Upper lobe of left lung (tissue), 6 donors: Measurements from ENCODE around the gene ARL4A. TPM values are rescaled to one million over a fixed set of nuclear protein-coding genes. Genes with fewer than 3 reads are reported as not detected.

Experiments used
- ATAC-seq, 2 donors: fragments of 200-7000 bp; cut with Tn5 transposase; one replicate each; pipeline ENCODE4 v1.9.1; 2022; ENCODE audit warnings: mild to moderate bottlenecking in 2 of 2, moderate library complexity in 2 of 2; ENCODE audit not compliant: low FRiP score in 2 of 2
- DNase-seq, 2 donors: peaks; one replicate each; pipeline ENCODE4 v3.0.0-alpha.2; 2019 to 2020
- H3K27ac ChIP-seq, 4 donors: fragments of 200-600 bp; sonication (generic); one replicate each; pipeline ENCODE4 v1.5.1; 2016 to 2019
- H3K27me3 ChIP-seq, 4 donors: fragments of 200-600 bp; sonication (generic); one replicate each; pipeline ENCODE4 v1.5.1; 2017 to 2019
- H3K36me3 ChIP-seq, 4 donors: fragments of 200-600 bp; sonication (generic); one replicate each; pipeline ENCODE4 v1.5.1; 2016 to 2019
- H3K4me1 ChIP-seq, 4 donors: fragments of 200-600 bp; sonication (generic); one replicate each; pipeline ENCODE4 v1.5.1; 2018 to 2019
- H3K4me3 ChIP-seq, 4 donors: fragments of 200-600 bp; sonication (generic); one replicate each; pipeline ENCODE4 v1.5.1; 2017 to 2019; ENCODE audit warnings: mild to moderate bottlenecking in 2 of 4, moderate library complexity in 1 of 4
- H3K9me3 ChIP-seq, 4 donors: fragments of 200-600 bp; sonication (generic); one replicate each; pipeline ENCODE4 v1.5.1; 2018 to 2019
- EP300 ChIP-seq, 4 donors: sonication (generic); formaldehyde crosslinking; IDR thresholded peaks; one replicate each; pipeline ENCODE4 v1.5.1; 2017; ENCODE audit warnings: antibody characterized with exemption in 4 of 4, control low read depth in 2 of 4
- POLR2A ChIP-seq, 4 donors: fragments of 450-650 bp; IDR thresholded peaks; one replicate each; pipeline ENCODE4 v1.5.1; 2016 to 2017; ENCODE audit warnings: antibody characterized with exemption in 4 of 4, mild to moderate bottlenecking in 2 of 4
- POLR2AphosphoS5 ChIP-seq, 2 donors: sonication (generic); formaldehyde crosslinking; IDR thresholded peaks; one replicate each; pipeline ENCODE4 v1.5.1; 2017; ENCODE audit warnings: antibody characterized with exemption in 2 of 2
- WGBS, 2 donors: methylation state at CpG; one replicate each; pipeline ENCODE4 v1.1.5; 2017 to 2018; 5-methylcytosine and 5-hydroxymethylcytosine counted together
- total RNA-seq, 6 donors: library from RNA; depleted of rRNA in 4 of 6; stranded (reverse); fragments of >200 nt in 4 of 6; gene quantifications; one replicate each; pipeline versions ENCODE4 v1.1.0 to v1.2.1, GENCODE V29; 2016 to 2021
- TF ChIP-seq, protein P1 (sequence below), 6 experiments: fragments of 450-650 bp in 4 of 6; fragments of 200-600 bp in 2 of 6; sonication (generic) in 2 of 6; IDR thresholded peaks; one replicate each; pipeline ENCODE4 v1.5.1; 2016 to 2019; ENCODE audit warnings: antibody characterized with exemption in 6 of 6
- donor health status: DM: no; HTN: no; CAD: no; lungs with moderate emphysema.
- donor health status: DM: no; HTN: yes; CAD: no; lungs with severe emphysema.

ARL4A gene
- total RNA-seq, 6 donors from 2014 or later, result 5.9 to 47.5 (median 30.5) TPM

DNA sequence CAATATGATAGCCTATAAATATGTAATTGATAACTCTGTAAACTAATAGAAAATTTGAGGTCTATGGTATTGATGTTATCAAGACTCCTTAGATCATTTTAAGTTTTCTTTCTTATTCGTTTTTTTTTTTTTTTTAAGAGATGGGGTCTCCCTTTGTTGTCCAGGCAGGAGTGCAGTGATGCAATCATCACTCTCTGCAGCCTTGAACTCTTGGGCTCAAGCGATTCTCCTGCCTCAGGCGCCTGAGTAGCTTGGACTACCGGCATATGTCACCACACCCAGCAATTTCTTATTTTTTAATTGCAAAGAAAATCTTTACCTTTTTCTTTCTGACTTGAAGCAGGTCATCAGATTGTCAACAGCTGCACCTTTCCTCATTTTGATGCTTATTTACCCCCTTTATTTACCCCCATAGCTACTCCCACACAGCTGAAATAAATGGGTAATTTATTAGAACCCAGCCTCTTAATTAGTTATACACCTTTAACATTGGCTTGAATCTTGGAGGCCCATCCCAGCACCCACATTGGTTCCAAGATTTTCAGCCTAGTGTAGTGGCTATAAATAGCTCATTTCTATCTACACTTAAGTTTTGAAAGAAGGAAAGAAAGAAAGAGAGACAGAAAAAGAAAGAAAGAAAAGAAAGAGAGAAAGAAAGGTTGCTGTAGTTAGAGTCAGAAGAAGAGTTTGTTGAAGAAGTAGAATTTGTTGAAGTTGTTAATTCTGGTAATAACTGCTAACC, 38.3 kb downstream of the ARL4A start:
- Histone ChIP-seq H3K4me3 (no peak overlapping the region), H3K27ac (no peak overlapping the region), H3K4me1 (peaks cover 0 to 20% (median 8%) of the 10 kb centered on the region in 4 donors), H3K9me3 (no peaks in the 10 kb centered on the region), H3K27me3 (no peaks in the 10 kb centered on the region), H3K36me3 (no peaks in the 10 kb centered on the region)
- 87 to 93% methylated on average over 4 of the region's 4 CpGs for WGBS, 2 donors
- TF ChIP-seq, protein P1, sequence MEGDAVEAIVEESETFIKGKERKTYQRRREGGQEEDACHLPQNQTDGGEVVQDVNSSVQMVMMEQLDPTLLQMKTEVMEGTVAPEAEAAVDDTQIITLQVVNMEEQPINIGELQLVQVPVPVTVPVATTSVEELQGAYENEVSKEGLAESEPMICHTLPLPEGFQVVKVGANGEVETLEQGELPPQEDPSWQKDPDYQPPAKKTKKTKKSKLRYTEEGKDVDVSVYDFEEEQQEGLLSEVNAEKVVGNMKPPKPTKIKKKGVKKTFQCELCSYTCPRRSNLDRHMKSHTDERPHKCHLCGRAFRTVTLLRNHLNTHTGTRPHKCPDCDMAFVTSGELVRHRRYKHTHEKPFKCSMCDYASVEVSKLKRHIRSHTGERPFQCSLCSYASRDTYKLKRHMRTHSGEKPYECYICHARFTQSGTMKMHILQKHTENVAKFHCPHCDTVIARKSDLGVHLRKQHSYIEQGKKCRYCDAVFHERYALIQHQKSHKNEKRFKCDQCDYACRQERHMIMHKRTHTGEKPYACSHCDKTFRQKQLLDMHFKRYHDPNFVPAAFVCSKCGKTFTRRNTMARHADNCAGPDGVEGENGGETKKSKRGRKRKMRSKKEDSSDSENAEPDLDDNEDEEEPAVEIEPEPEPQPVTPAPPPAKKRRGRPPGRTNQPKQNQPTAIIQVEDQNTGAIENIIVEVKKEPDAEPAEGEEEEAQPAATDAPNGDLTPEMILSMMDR (IDR thresholded peaks at IDR 0.05), result no peak
- no peak for TF ChIP-seq EP300 (IDR thresholded peaks at IDR 0.05)
- TF ChIP-seq POLR2AphosphoS5 (IDR thresholded peaks at IDR 0.05), result no peak
- no peak for TF ChIP-seq POLR2A (IDR thresholded peaks at IDR 0.05)
- DNase-seq (no peak), ATAC-seq (no peak)

DNA sequence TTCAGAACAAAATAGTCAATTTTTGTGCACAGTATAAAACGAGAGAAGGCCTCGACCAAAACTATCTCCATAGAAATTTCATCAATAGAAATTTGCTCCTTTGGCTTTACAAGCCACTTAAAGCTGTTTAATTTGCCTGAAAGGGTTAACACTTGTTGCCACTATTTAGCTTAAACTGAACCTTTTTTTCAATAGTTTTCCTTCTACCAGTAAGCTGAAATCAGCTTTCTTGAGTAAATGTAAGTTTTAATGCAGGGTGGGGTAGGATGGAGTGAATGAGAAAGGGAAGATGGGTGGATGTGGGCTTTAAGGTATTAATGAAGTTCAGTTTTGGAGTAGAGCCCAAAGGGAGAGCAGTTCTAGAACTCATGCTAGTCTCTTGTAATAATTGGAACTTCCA, 39.5 kb downstream of the ARL4A start:
- 91 to 93% methylated on average over 2 of the region's 2 CpGs for WGBS, 2 donors
- Histone ChIP-seq H3K4me3 (no peak overlapping the region), H3K27me3 (no peaks in the 10 kb centered on the region), H3K9me3 (no peaks in the 10 kb centered on the region), H3K4me1 (peaks cover 8 to 20% (median 14%) of the 10 kb centered on the region in 4 donors), H3K36me3 (no peaks in the 10 kb centered on the region), H3K27ac (no peak overlapping the region)
- ATAC-seq, result no peak
- no peak for TF ChIP-seq EP300 (IDR thresholded peaks at IDR 0.05)
- no peak for DNase-seq

DNA sequence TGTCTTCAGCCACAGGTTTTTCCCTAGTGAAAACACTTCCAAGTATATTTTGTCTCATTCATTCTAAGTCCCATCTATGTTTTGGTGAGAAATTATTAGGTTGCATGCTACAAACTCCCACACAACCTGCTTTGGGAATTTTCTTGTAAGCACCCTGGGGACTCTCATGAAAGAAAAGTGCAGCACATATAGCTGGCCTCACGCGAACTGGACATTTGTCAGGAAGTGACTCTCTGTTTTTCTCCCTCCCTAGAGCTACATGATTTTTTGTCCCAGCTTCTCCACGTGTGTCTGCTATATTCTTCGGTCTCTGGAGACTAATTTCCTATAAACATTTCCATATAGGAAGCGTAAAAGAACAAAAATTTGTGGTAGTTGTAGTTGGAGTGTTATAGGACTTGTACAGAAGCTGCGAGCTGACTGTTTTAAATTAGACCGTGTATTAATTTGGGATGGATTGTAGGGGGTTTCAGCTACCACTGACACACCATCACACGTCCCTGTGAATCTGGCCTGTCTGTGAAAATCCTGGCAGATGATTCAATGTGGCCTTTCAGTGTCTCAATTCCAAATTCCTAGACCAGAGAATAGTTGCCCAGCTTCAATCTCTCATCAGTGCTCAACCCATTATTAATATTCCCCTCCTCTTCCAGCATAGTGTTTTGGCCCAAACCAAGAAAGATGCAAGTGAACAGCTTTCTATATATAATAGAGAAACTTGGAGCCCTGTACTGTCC, 40.2 kb downstream of the ARL4A start:
- DNase-seq (no peak), ATAC-seq (no peak)
- Histone ChIP-seq H3K36me3 (no peaks in the 10 kb centered on the region), H3K9me3 (no peaks in the 10 kb centered on the region), H3K4me3 (no peak overlapping the region), H3K4me1 (peaks cover 8 to 20% (median 14%) of the 10 kb centered on the region in 4 donors), H3K27me3 (no peaks in the 10 kb centered on the region), H3K27ac (peak overlapping the region in 2 of 4 donors; percentile 38 to 58)
- no peak for TF ChIP-seq EP300 (IDR thresholded peaks at IDR 0.05)
- TF ChIP-seq POLR2AphosphoS5 (IDR thresholded peaks at IDR 0.05), result no peak
- TF ChIP-seq POLR2A (IDR thresholded peaks at IDR 0.05), result no peak
- TF ChIP-seq, protein P1 (IDR thresholded peaks at IDR 0.05), result no peak
- WGBS, 2 donors, result 85 to 86% methylated on average over 8 of the region's 8 CpGs

DNA sequence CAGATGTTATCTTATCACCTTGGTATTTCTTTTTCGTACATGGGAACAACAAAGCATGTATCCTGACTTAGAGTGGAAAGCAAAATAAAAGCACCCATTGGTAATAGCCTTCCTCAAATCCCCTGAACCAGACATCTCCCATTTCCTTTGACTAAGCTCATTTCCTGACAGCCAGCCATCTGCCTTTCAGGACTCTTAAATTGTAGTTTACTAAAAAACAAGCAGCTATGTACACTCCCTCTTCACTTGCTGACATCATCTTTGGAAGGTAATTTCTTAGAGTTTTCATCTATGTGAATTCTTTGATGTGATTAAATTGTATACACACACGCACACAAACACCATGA, 40.7 kb downstream of the ARL4A start:
- Histone ChIP-seq H3K27ac (peak overlapping the region in 2 of 4 donors; percentile 38 to 58), H3K4me3 (no peak overlapping the region), H3K9me3 (no peaks in the 10 kb centered on the region), H3K36me3 (no peaks in the 10 kb centered on the region), H3K27me3 (no peaks in the 10 kb centered on the region), H3K4me1 (peaks cover 8 to 20% (median 11%) of the 10 kb centered on the region in 4 donors)
- peak in 1 of 4 donors; percentile 40 for TF ChIP-seq EP300 (IDR thresholded peaks at IDR 0.05)
- no peak for TF ChIP-seq POLR2AphosphoS5 (IDR thresholded peaks at IDR 0.05)
- WGBS, 2 donors, result 73 to 83% methylated on average over 2 of the region's 2 CpGs
- DNase-seq (no peak), ATAC-seq (no peak)

DNA sequence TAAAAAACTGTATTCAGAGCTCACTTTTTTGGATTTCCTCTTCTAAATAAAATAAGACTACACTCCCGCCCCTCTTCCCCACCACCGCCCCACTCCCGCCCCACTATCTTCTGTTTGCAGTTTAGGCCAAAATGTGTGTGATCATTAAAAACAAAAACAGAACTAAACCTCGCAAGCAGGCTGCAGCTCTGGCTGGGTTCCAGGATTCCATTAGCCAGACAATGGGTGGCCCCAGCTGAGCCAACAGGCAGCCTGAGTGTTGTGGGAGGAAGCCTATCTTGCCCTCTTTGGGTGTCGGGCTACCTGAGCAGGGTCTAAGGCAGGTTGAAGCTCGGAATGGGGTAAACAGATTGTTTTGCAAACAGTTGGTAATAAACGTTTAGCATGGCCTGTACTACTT, 41.7 kb downstream of the ARL4A start:
- WGBS, 2 donors, result 32 to 39% methylated on average over 7 of the region's 7 CpGs
- H3K4me1 ChIP-seq, result peaks cover 8 to 20% (median 11%) of the 10 kb centered on the region in 4 donors
- H3K4me3 ChIP-seq, result no peak overlapping the region
- H3K27ac ChIP-seq, result no peak overlapping the region
- ATAC-seq, result peak in 1 of 2 donors; percentile 79
- H3K36me3 ChIP-seq, result no peaks in the 10 kb centered on the region
- DNase-seq, result peak in 1 of 2 donors; percentile 70
- H3K27me3 ChIP-seq, result no peaks in the 10 kb centered on the region
- TF ChIP-seq POLR2A (IDR thresholded peaks at IDR 0.05) (no peak), EP300 (IDR thresholded peaks at IDR 0.05) (no peak), POLR2AphosphoS5 (IDR thresholded peaks at IDR 0.05) (peak in 1 of 2 donors; percentile 18)
- TF ChIP-seq, protein P1 (IDR thresholded peaks at IDR 0.05), result no peak
- no peaks in the 10 kb centered on the region for H3K9me3 ChIP-seq
